ENCODE data around the gene MAGEC1. TPM values are rescaled to one million over a fixed set of nuclear protein-coding genes. Genes with fewer than 3 reads are reported as not detected.
"Not testable (repeated sequence)": the region's sequence is repeated elsewhere in the genome, so short reads cannot be mapped to it uniquely, and the experiment has no call there.

Gene MAGEC1
- not detected for total RNA-seq

GRCh38 chrX:141903400-141904155 lies at the start of gene MAGEC1:
TSS of gene MAGEC1 (plus strand) at chrX:141903894. CDS start at chrX:141905073, 1,179 bp downstream.
- Mint-ChIP-seq H3K27me3 (no peaks in the 10 kb centered on the region), H3K4me1 (ENCODE audit: low read depth) (no peaks in the 10 kb centered on the region), H3K4me3 (no peak within 1 kb of the TSS), H3K27ac (no peak within 1 kb of the TSS), H3K9me3 (peaks cover 2% of the 10 kb centered on the region), H3K36me3 (ENCODE audit: low read depth) (no peaks in the 10 kb centered on the region)
- no peak for TF ChIP-seq CTCF (IDR thresholded peaks at IDR 0.05)
- POLR2A ChIA-PET, result no interaction called here
- ATAC-seq (no peak), DNase-seq (no peak)
- intact Hi-C loops (cut with micrococcal nuclease), result no loop called here
- CTCF ChIA-PET, result no interaction called here

GRCh38 chrX:141857479-141857878 lies 46.2 kb upstream of the MAGEC1 start:
- intact Hi-C loops (cut with micrococcal nuclease), result no loop called here
- Mint-ChIP-seq H3K27me3 (no peaks in the 10 kb centered on the region), H3K27ac (no peak overlapping the region), H3K36me3 (ENCODE audit: low read depth) (no peaks in the 10 kb centered on the region), H3K9me3 (peaks cover 3% of the 10 kb centered on the region), H3K4me3 (no peak overlapping the region), H3K4me1 (ENCODE audit: low read depth) (no peaks in the 10 kb centered on the region)
- ATAC-seq (no peak), DNase-seq (no peak)
- ChIA-PET CTCF (no interaction called here), POLR2A (no interaction called here)
- TF ChIP-seq CTCF (IDR thresholded peaks at IDR 0.05), result no peak

GRCh38 chrX:141879616-141880015 lies 24.1 kb upstream of the MAGEC1 start:
- DNase-seq (no peak), ATAC-seq (no peak)
- H3K9me3 Mint-ChIP-seq, result no peaks in the 10 kb centered on the region
- H3K4me3 Mint-ChIP-seq, result no peak overlapping the region
- H3K4me1 Mint-ChIP-seq (ENCODE audit: low read depth), result no peaks in the 10 kb centered on the region
- H3K27ac Mint-ChIP-seq, result no peak overlapping the region
- CTCF ChIA-PET, result no interaction called here
- POLR2A ChIA-PET, result no interaction called here
- intact Hi-C loops (cut with micrococcal nuclease), result no loop called here
- TF ChIP-seq CTCF (IDR thresholded peaks at IDR 0.05), result no peak
- H3K36me3 Mint-ChIP-seq (ENCODE audit: low read depth), result no peaks in the 10 kb centered on the region
- H3K27me3 Mint-ChIP-seq, result no peaks in the 10 kb centered on the region

GRCh38 chrX:141888811-141889210 lies 14.9 kb upstream of the MAGEC1 start:
- ATAC-seq; H3K4me1 Mint-ChIP-seq (ENCODE audit: low read depth); POLR2A ChIA-PET; H3K27ac Mint-ChIP-seq; DNase-seq; H3K4me3 Mint-ChIP-seq; intact Hi-C loops (cut with micrococcal nuclease); H3K27me3 Mint-ChIP-seq; CTCF ChIA-PET; H3K36me3 Mint-ChIP-seq (ENCODE audit: low read depth); H3K9me3 Mint-ChIP-seq: not testable (repeated sequence)

GRCh38 chrX:141894733-141895132 lies 9.0 kb upstream of the MAGEC1 start:
- TF ChIP-seq CTCF (IDR thresholded peaks at IDR 0.05), result no peak
- no peak overlapping the region for H3K27ac Mint-ChIP-seq
- intact Hi-C loops (cut with micrococcal nuclease), result no loop called here
- CTCF ChIA-PET, result no interaction called here
- DNase-seq, result no peak
- ATAC-seq, result no peak
- POLR2A ChIA-PET, result no interaction called here
- no peak overlapping the region for H3K4me3 Mint-ChIP-seq
- H3K9me3 Mint-ChIP-seq, result no peaks in the 10 kb centered on the region
- H3K27me3 Mint-ChIP-seq, result no peaks in the 10 kb centered on the region
- no peaks in the 10 kb centered on the region for H3K4me1 Mint-ChIP-seq (ENCODE audit: low read depth)
- no peaks in the 10 kb centered on the region for H3K36me3 Mint-ChIP-seq (ENCODE audit: low read depth)

Data from activated CD8-positive, alpha-beta T cell treated with anti-CD3 and anti-CD28 coated beads for 36 hours (primary cell).